HL-60 (cell line): Measurements from ENCODE around the gene HSPA14.

Experiments
- GABPA ChIP-seq: IDR thresholded peaks from 2 replicates; pipeline ENCODE4 v1.6.1; 2012; ENCODE audit warnings: low read depth
- TF ChIP-seq, protein P1 (sequence below): IDR thresholded peaks from one replicate; pipeline ENCODE4 v1.5.1; 2011; ENCODE audit warnings: low read length, control low read depth, inconsistent platforms; ENCODE audit not compliant: insufficient read depth

DNA sequence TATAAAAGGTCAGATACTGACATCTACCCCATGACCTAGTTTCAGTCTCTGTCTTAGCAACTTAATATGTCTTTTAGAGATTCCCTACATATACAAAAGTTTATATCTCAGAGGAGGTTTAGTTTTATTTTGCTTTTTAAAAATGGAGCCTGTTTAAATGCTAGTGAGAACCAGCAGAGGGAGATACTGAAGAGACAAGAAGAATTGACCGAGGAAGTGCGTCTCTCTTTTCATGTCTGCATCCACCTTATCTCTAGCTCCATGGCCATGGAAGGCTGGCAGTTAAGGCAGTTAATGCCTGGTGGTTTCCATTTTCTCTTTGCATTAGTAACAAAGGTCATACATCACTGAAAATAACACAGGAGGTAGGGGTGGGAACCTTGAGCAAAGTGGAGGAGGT, 51.2 kb downstream of the HSPA14 start:
- TF ChIP-seq, protein P1, sequence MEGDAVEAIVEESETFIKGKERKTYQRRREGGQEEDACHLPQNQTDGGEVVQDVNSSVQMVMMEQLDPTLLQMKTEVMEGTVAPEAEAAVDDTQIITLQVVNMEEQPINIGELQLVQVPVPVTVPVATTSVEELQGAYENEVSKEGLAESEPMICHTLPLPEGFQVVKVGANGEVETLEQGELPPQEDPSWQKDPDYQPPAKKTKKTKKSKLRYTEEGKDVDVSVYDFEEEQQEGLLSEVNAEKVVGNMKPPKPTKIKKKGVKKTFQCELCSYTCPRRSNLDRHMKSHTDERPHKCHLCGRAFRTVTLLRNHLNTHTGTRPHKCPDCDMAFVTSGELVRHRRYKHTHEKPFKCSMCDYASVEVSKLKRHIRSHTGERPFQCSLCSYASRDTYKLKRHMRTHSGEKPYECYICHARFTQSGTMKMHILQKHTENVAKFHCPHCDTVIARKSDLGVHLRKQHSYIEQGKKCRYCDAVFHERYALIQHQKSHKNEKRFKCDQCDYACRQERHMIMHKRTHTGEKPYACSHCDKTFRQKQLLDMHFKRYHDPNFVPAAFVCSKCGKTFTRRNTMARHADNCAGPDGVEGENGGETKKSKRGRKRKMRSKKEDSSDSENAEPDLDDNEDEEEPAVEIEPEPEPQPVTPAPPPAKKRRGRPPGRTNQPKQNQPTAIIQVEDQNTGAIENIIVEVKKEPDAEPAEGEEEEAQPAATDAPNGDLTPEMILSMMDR: no peak
- TF ChIP-seq GABPA: no peak
